ENCODE measurements around the gene CTXND2. TPM values are rescaled to one million over a fixed set of nuclear protein-coding genes. Genes with fewer than 3 reads are reported as not detected.

The CTXND2 gene
- total and polyA plus RNA-seq, 2 donors (not counting 3 experiments of a cell fraction or from before 2014, with no cell fraction given) = not detected

- no peak overlapping the region for H3K4me2 ChIP-seq (ENCODE audit: insufficient read depth, low read length)
- no peak overlapping the region for H3K4me3 ChIP-seq (replicated peaks in 1 of 3; ENCODE audit: insufficient read depth in 1 of 3, low read depth in 1 of 3, low read length in 3 of 3)
- intact Hi-C loops (cut with micrococcal nuclease) = no loop called here
- no peak overlapping the region for H3K9ac ChIP-seq (replicated peaks; ENCODE audit: extremely low read depth, insufficient read depth, low read length)
- POLR2A ChIA-PET = no interaction called here
- no TSS peak for BruUV-seq (replicated peaks)
- no peak overlapping the region for H2AFZ ChIP-seq (ENCODE audit: low read depth, low read length)
- no peak overlapping the region for H3K27ac ChIP-seq (ENCODE audit: insufficient read depth, low read depth, low read length)
- dilution Hi-C loops (cut with MboI; ENCODE audit: extremely low pct_ligation_motif_present, low sequenced_read_pairs) = no loop called here
- H3K36me3 ChIP-seq (ENCODE audit: control insufficient read depth in 2 of 2, extremely low read depth in 1 of 2, insufficient read depth in 2 of 2, low read length in 2 of 2) = peaks cover 2% of the 10 kb centered on the region in 2 experiments
- no peak for DNase-seq (ENCODE audit: low read depth, low spot score)
- no peak for TF ChIP-seq FOS (IDR thresholded peaks at IDR 0.05; ENCODE audit: borderline replicate concordance, insufficient read depth, low read length)
- no peak for TF ChIP-seq MYC (IDR thresholded peaks at IDR 0.05; ENCODE audit: low read depth, low read length)
- TF ChIP-seq, protein P1, sequence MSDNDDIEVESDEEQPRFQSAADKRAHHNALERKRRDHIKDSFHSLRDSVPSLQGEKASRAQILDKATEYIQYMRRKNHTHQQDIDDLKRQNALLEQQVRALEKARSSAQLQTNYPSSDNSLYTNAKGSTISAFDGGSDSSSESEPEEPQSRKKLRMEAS (IDR thresholded peaks at IDR 0.05; ENCODE audit: insufficient read depth, insufficient read length) = no peak
- TF ChIP-seq GATA2 (IDR thresholded peaks at IDR 0.05; ENCODE audit: insufficient read depth, insufficient read length, low read depth, low read length) = no peak
- no peak for TF ChIP-seq POLR2A (IDR thresholded peaks at IDR 0.05; ENCODE audit: low read depth, low read length)
- TF ChIP-seq EZH2 (IDR thresholded peaks at IDR 0.05; ENCODE audit: borderline replicate concordance, low read depth, low read length, severe bottlenecking) = no peak
- no peak for TF ChIP-seq JUN (IDR thresholded peaks at IDR 0.05; ENCODE audit: borderline replicate concordance, insufficient read depth, insufficient read length, low read depth)
- no peak for TF ChIP-seq POLR2AphosphoS5 (IDR thresholded peaks at IDR 0.05; ENCODE audit: insufficient read depth, low read depth, low read length)
- no peak for TF ChIP-seq CTCF (IDR thresholded peaks at IDR 0.05; ENCODE audit: extremely low read depth in 1 of 2, insufficient read depth in 1 of 2, low read depth in 1 of 2, low read length in 2 of 2)
- no peaks in the 10 kb centered on the region for H3K9me3 ChIP-seq (replicated peaks; ENCODE audit: control insufficient read depth, insufficient read depth, low read length)
- FAIRE-seq = no peak
- peaks cover 13% of the 10 kb centered on the region for H3K4me1 ChIP-seq (ENCODE audit: control insufficient read depth, extremely low read depth, insufficient read depth, low read length)
- H4K20me1 ChIP-seq (replicated peaks; ENCODE audit: control insufficient read depth, extremely low read depth, insufficient read depth, low read length) = no peaks in the 10 kb centered on the region
- no peaks in the 10 kb centered on the region for H3K27me3 ChIP-seq (ENCODE audit: control insufficient read depth in 2 of 2, insufficient read depth in 2 of 2, low read length in 2 of 2)
- H3K79me2 ChIP-seq (ENCODE audit: control insufficient read depth, insufficient read depth, low read length) = peaks cover 44% of the 10 kb centered on the region
- CTCF ChIA-PET = no interaction called here
- no peaks in the 10 kb centered on the region for H3K9me1 ChIP-seq (replicated peaks; ENCODE audit: control insufficient read depth, extremely low read depth, insufficient read depth, low read length)
These were observed 14.4 kb upstream of the CTXND2 start for GRCh38 chr1:150872572-150872971.

Data from endothelial cell of umbilical vein (primary cell).